Measurements from ENCODE around the gene SLC37A1.

The SLC37A1 gene

DNA sequence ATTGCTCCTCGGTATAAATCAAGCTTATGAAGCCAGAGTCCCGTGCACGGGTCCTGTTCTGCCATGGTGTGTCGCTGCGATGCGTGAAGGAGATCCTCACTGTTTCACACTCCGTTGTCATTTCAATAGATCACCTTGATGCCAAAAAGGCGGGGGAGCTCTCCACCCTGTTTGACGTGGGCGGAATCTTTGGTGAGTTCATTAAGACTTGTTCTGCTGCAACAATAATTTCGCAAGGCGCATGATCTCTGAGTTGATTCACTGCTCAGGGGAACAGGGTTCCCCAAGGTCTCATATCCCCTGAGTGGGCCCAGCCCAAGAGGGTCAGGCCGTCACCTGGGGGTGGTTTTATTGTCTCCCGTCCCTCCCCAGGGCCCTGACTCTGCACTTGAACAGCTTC is 50.0 kb downstream of the SLC37A1 start:
- WGBS (ENCODE audit: extremely low coverage, insufficient coverage, low lambda C conversion rate): no CpG with 5 or more reads among the region's 14 CpGs
- Histone ChIP-seq H3K79me2 (ENCODE audit: control insufficient read depth, insufficient read depth, low read length) (no peaks in the 10 kb centered on the region), H3K18ac (ENCODE audit: low read length) (no peak overlapping the region), H3K4me1 (ENCODE audit: control insufficient read depth, low read depth, low read length) (no peaks in the 10 kb centered on the region), H2BK15ac (replicated peaks; ENCODE audit: low read depth) (no peak overlapping the region), H3K4ac (ENCODE audit: low read depth, low read length) (no peak overlapping the region), H4K8ac (ENCODE audit: low read depth, low read length) (no peak overlapping the region), H3K36me3 (ENCODE audit: control insufficient read depth, insufficient read depth, low read length) (no peaks in the 10 kb centered on the region), H3K27ac (ENCODE audit: low read depth, low read length) (no peak overlapping the region), H3K4me3 (ENCODE audit: low read length) (no peak overlapping the region), H3K23ac (ENCODE audit: low read length) (no peak overlapping the region), H3K9ac (ENCODE audit: low read length) (no peak overlapping the region), H3K79me1 (ENCODE audit: low read length) (no peaks in the 10 kb centered on the region), H2AK5ac (ENCODE audit: low read length) (no peak overlapping the region), H2BK120ac (ENCODE audit: low read depth, low read length) (no peak overlapping the region), H4K5ac (ENCODE audit: low read length) (no peak overlapping the region), H2BK5ac (ENCODE audit: low read length) (no peak overlapping the region), H3K27me3 (ENCODE audit: insufficient read depth, low read length, poor library complexity) (no peaks in the 10 kb centered on the region), H3K4me2 (ENCODE audit: low read length) (no peak overlapping the region), H3K56ac (ENCODE audit: low read length) (no peak overlapping the region)
- DNase-seq: no peak

- Histone ChIP-seq H3K79me2 (ENCODE audit: control insufficient read depth, insufficient read depth, low read length) (no peaks in the 10 kb centered on the region), H4K5ac (ENCODE audit: low read length) (no peak overlapping the region), H3K27me3 (ENCODE audit: insufficient read depth, low read length, poor library complexity) (no peaks in the 10 kb centered on the region), H3K9ac (ENCODE audit: low read length) (no peak overlapping the region), H2BK120ac (ENCODE audit: low read depth, low read length) (no peak overlapping the region), H3K79me1 (ENCODE audit: low read length) (no peaks in the 10 kb centered on the region), H3K4me1 (ENCODE audit: control insufficient read depth, low read depth, low read length) (no peaks in the 10 kb centered on the region), H4K8ac (ENCODE audit: low read depth, low read length) (no peak overlapping the region), H3K36me3 (ENCODE audit: control insufficient read depth, insufficient read depth, low read length) (no peaks in the 10 kb centered on the region), H3K4me3 (ENCODE audit: low read length) (no peak overlapping the region), H3K23ac (ENCODE audit: low read length) (no peak overlapping the region), H2BK15ac (replicated peaks; ENCODE audit: low read depth) (no peak overlapping the region), H2AK5ac (ENCODE audit: low read length) (no peak overlapping the region), H3K4me2 (ENCODE audit: low read length) (no peak overlapping the region), H3K18ac (ENCODE audit: low read length) (no peak overlapping the region), H3K27ac (ENCODE audit: low read depth, low read length) (no peak overlapping the region), H2BK5ac (ENCODE audit: low read length) (no peak overlapping the region), H3K4ac (ENCODE audit: low read depth, low read length) (no peak overlapping the region), H3K56ac (ENCODE audit: low read length) (no peak overlapping the region)
- no peak for DNase-seq
- WGBS (ENCODE audit: extremely low coverage, insufficient coverage, low lambda C conversion rate): no CpG with 5 or more reads among the region's 17 CpGs
Measured at GRCh38 chr21:42564561-42564971, 50.9 kb downstream of the SLC37A1 start.

GRCh38 chr21:42565206-42565810 is 51.7 kb downstream of the SLC37A1 start:
- no peak overlapping the region for H4K5ac ChIP-seq (ENCODE audit: low read length)
- H2AK5ac ChIP-seq (ENCODE audit: low read length): no peak overlapping the region
- no peak overlapping the region for H3K27ac ChIP-seq (ENCODE audit: low read depth, low read length)
- H3K4me1 ChIP-seq (ENCODE audit: control insufficient read depth, low read depth, low read length): no peaks in the 10 kb centered on the region
- H3K27me3 ChIP-seq (ENCODE audit: insufficient read depth, low read length, poor library complexity): no peaks in the 10 kb centered on the region
- H4K8ac ChIP-seq (ENCODE audit: low read depth, low read length): no peak overlapping the region
- no peak overlapping the region for H3K9ac ChIP-seq (ENCODE audit: low read length)
- H3K23ac ChIP-seq (ENCODE audit: low read length): no peak overlapping the region
- H2BK120ac ChIP-seq (ENCODE audit: low read depth, low read length): no peak overlapping the region
- H3K4me2 ChIP-seq (ENCODE audit: low read length): no peak overlapping the region
- no peaks in the 10 kb centered on the region for H3K79me2 ChIP-seq (ENCODE audit: control insufficient read depth, insufficient read depth, low read length)
- H2BK15ac ChIP-seq (replicated peaks; ENCODE audit: low read depth): no peak overlapping the region
- H3K18ac ChIP-seq (ENCODE audit: low read length): no peak overlapping the region
- no peak overlapping the region for H3K56ac ChIP-seq (ENCODE audit: low read length)
- no peak overlapping the region for H3K4ac ChIP-seq (ENCODE audit: low read depth, low read length)
- no peak overlapping the region for H2BK5ac ChIP-seq (ENCODE audit: low read length)
- no peaks in the 10 kb centered on the region for H3K36me3 ChIP-seq (ENCODE audit: control insufficient read depth, insufficient read depth, low read length)
- no peaks in the 10 kb centered on the region for H3K79me1 ChIP-seq (ENCODE audit: low read length)
- H3K4me3 ChIP-seq (ENCODE audit: low read length): no peak overlapping the region
- WGBS (ENCODE audit: extremely low coverage, insufficient coverage, low lambda C conversion rate): no CpG with 5 or more reads among the region's 16 CpGs
- no peak for DNase-seq

DNA sequence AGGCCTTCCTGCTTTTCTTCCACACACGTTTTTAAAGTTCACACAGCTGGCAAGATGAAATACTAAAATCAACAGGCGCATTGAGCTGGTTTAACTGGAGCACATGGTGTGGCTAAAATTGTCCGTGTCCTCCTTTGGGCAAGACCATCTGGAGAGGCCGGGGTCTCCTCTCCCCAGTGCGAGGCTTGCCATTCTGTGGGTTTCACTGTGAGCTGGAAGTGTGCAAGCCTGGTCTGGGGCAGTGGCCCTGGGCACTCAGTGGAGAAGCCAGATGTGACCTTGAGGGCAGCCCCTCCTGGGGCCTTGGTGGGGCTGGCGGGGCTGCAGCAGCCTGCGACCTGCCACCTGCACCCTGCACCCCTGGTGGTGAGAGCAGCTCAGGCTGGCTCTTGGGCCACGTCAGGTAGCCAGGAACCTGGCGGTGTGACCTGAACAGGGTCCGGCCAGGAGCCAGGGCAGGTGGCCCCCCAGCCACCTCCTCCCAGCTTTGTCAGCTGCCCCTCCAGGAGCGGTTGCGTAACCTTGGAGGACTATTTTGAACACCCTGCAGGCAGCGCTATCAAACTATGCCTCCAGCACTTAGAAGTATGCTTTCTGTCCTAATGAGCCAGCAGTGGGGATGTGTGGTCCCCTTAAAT is 52.4 kb downstream of the SLC37A1 start:
- Histone ChIP-seq H3K56ac (ENCODE audit: low read length) (no peak overlapping the region), H3K79me1 (ENCODE audit: low read length) (no peaks in the 10 kb centered on the region), H3K79me2 (ENCODE audit: control insufficient read depth, insufficient read depth, low read length) (no peaks in the 10 kb centered on the region), H3K27me3 (ENCODE audit: insufficient read depth, low read length, poor library complexity) (no peaks in the 10 kb centered on the region), H4K5ac (ENCODE audit: low read length) (no peak overlapping the region), H3K4me3 (ENCODE audit: low read length) (no peak overlapping the region), H3K9ac (ENCODE audit: low read length) (no peak overlapping the region), H3K4ac (ENCODE audit: low read depth, low read length) (no peak overlapping the region), H2AK5ac (ENCODE audit: low read length) (no peak overlapping the region), H2BK15ac (replicated peaks; ENCODE audit: low read depth) (no peak overlapping the region), H3K4me1 (ENCODE audit: control insufficient read depth, low read depth, low read length) (no peaks in the 10 kb centered on the region), H3K27ac (ENCODE audit: low read depth, low read length) (no peak overlapping the region), H4K8ac (ENCODE audit: low read depth, low read length) (no peak overlapping the region), H2BK120ac (ENCODE audit: low read depth, low read length) (no peak overlapping the region), H3K23ac (ENCODE audit: low read length) (no peak overlapping the region), H3K36me3 (ENCODE audit: control insufficient read depth, insufficient read depth, low read length) (no peaks in the 10 kb centered on the region), H3K4me2 (ENCODE audit: low read length) (no peak overlapping the region), H2BK5ac (ENCODE audit: low read length) (no peak overlapping the region), H3K18ac (ENCODE audit: low read length) (no peak overlapping the region)
- no CpG with 5 or more reads among the region's 13 CpGs for WGBS (ENCODE audit: extremely low coverage, insufficient coverage, low lambda C conversion rate)
- DNase-seq: no peak

- H2BK15ac ChIP-seq (replicated peaks; ENCODE audit: low read depth): no peak overlapping the region
- H2AK5ac ChIP-seq (ENCODE audit: low read length): no peak overlapping the region
- H4K5ac ChIP-seq (ENCODE audit: low read length): no peak overlapping the region
- no peak overlapping the region for H3K23ac ChIP-seq (ENCODE audit: low read length)
- H3K79me1 ChIP-seq (ENCODE audit: low read length): no peaks in the 10 kb centered on the region
- no peaks in the 10 kb centered on the region for H3K79me2 ChIP-seq (ENCODE audit: control insufficient read depth, insufficient read depth, low read length)
- no peak overlapping the region for H2BK5ac ChIP-seq (ENCODE audit: low read length)
- no peak overlapping the region for H3K27ac ChIP-seq (ENCODE audit: low read depth, low read length)
- H3K4me1 ChIP-seq (ENCODE audit: control insufficient read depth, low read depth, low read length): no peaks in the 10 kb centered on the region
- H3K4me2 ChIP-seq (ENCODE audit: low read length): no peak overlapping the region
- no peak for DNase-seq
- no peak overlapping the region for H3K4me3 ChIP-seq (ENCODE audit: low read length)
- H3K9ac ChIP-seq (ENCODE audit: low read length): no peak overlapping the region
- no CpG with 5 or more reads among the region's 16 CpGs for WGBS (ENCODE audit: extremely low coverage, insufficient coverage, low lambda C conversion rate)
- no peak overlapping the region for H3K56ac ChIP-seq (ENCODE audit: low read length)
- no peak overlapping the region for H3K18ac ChIP-seq (ENCODE audit: low read length)
- H3K36me3 ChIP-seq (ENCODE audit: control insufficient read depth, insufficient read depth, low read length): no peaks in the 10 kb centered on the region
- no peak overlapping the region for H3K4ac ChIP-seq (ENCODE audit: low read depth, low read length)
- H4K8ac ChIP-seq (ENCODE audit: low read depth, low read length): no peak overlapping the region
- H2BK120ac ChIP-seq (ENCODE audit: low read depth, low read length): no peak overlapping the region
- no peaks in the 10 kb centered on the region for H3K27me3 ChIP-seq (ENCODE audit: insufficient read depth, low read length, poor library complexity)
Measured at GRCh38 chr21:42566524-42567213, 53.0 kb downstream of the SLC37A1 start.
